Suppressor macrophage treated with lipopolysaccharide for 1 hour (primary cell): ENCODE results near the gene RAET1G.
"Not testable (repeated sequence)": the region's sequence is repeated elsewhere in the genome, so short reads cannot be mapped to it uniquely, and the experiment has no call there.

Experiments
- DNase-seq, 3 donors: peaks; one replicate each; pipeline ENCODE4 v3.0.0-alpha.2; 2020 to 2022

The RAET1G gene, protein sequence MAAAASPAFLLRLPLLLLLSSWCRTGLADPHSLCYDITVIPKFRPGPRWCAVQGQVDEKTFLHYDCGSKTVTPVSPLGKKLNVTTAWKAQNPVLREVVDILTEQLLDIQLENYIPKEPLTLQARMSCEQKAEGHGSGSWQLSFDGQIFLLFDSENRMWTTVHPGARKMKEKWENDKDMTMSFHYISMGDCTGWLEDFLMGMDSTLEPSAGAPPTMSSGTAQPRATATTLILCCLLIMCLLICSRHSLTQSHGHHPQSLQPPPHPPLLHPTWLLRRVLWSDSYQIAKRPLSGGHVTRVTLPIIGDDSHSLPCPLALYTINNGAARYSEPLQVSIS

GRCh38 chr6:149922642-149923326 lies at the start of gene RAET1G:
Gene RAET1G (minus strand): TSS chr6:149923121. CDS start chr6:149923010, 111 bp downstream.
- DNase-seq = peak; percentile 86 to 92 (median 89)

DNA sequence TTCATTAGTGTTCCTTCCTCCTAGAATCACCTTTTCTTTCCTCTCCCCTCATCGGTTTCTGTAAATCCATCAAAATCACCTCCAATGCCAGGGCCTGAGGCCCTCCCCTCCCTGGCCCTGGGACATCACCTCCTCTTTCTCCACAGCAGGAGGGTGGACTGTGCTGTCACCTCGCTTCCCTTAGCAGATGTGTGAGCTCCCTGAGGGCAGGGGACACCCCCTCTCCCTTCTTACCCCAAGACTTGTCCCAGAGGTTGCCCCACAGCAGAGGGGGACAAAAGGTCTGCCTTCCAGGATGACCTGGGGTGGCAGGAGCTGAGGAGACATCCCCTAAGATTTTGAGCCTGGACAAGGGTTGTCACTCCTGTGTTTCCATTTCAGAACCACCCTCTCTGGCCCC lies 46.7 kb upstream of the RAET1G start:
- no peak for DNase-seq

DNA sequence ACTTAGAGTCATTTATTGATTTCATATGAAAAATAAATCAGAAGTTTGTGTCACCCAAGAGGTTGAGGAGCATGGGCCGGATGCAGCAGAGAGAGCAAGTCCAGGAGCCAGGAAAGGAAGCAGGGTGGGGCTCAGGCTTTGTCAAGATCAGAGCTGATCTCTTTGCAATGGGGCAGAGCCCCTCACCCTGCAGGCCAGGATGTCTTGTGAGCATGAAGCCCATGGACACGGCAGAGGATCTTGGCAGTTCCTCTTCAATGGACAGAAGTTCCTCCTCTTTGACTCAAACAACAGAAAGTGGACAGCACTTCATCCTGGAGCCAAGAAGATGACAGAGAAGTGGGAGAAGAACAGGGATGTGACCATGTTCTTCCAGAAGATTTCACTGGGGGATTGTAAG lies 46.0 kb upstream of the RAET1G start:
- peak in 1 of 3 donors; percentile 12 for DNase-seq

DNA sequence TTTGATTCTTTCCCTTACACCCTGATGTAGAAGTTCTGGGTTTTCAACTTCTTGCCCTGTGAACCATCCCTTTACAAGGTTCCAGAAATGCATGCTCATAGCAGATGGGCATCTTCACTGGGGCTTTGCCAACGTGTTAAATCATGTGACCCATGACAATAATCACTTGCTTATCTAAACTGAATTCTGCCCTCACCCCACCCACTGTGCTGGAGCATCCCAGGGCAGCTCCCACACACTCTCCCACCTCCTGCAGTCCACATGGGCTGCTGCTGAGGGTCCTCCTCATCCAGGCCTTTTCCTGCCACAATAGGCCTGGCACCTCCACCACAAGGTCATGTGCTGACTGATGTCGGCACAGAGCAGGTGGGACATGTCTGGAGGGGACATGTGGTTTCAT lies 45.1 kb upstream of the RAET1G start:
- DNase-seq = not testable (repeated sequence)

DNA sequence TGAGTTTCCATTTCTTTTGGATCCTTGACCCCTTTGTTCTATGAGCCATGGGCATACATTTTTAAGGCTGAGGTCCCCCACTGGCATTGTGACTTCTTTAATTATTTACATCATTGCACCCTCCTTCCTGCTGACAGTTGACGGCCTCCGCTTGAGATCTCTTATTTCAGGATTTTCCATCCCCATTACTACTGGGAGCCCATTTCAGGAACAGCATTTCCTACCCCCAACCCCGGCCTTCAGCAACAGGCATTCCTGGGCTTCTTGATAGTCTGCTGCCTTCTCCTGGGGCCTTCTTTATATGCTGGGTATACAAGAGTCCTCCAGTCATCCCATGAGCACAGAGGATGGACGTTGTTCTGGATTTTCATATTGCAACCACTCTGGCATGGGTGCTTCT lies 44.7 kb upstream of the RAET1G start:
- no peak for DNase-seq

DNA sequence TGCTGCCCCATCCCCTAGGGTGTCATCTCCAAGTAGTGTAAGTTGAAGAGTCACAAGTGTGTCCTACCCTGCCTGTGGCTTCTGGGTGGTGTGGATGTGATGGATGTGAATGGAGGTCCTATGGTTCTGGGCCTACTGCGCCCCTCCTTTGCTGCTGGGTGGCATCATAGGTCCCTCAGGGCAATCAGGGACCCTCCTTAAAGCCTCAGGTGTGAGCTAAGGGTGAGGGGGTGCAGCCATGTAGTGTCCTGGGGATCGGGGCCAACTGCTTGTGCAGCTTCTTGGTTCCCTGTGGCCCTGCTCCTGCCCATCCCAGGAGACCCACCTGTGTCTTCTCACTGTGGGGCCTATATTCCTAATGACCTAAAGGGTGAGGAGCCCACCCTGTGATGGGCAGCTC lies 43.4 kb upstream of the RAET1G start:
- not testable (repeated sequence) for DNase-seq

- peak in 2 of 3 donors; percentile 42 to 55 for DNase-seq
Observed at GRCh38 chr6:149965194-149966020, 42.5 kb upstream of the RAET1G start.

DNA sequence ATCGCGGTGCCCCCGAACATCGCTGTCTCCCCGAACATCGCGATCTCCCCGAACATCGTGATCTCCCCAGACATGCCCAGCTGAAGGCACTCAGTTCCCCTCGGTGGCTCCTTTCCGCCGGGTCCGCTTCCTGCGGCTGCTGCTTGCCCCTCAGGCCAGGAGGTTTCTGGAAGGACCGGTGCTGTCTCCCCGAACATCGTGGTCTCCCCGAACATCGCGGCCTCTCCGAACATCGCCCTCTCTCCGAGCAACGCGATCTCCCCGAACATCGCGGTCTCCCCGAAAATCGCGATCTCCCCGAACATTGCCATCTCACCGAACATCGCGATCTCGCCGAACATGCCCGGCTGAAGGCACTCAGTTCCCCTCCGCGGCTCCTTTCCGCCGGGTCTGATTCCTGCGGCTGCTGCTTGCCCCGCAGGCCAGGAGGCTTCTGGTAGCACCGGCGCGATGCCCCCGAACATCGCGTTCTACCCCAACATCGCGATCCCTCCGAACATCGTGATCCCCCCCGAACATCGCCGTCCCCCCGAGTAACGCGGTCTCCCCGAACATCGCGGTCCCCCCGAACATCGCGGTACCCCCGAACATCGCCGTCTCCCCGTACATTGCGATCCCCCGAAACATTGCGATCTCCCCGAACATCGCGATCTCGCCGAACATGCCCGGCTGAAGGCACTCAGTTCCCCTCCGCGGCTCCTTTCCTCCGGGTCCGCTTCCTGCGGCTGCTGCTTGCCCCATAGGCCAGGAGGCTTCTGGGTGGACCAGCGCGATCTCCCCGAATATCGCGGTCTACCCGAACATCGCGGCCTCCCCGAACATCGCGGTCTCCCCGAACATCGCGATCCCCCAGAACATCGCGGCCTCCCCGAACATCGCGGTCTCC lies 41.6 kb upstream of the RAET1G start:
- peak in 2 of 3 donors; percentile 17 to 38 for DNase-seq

DNA sequence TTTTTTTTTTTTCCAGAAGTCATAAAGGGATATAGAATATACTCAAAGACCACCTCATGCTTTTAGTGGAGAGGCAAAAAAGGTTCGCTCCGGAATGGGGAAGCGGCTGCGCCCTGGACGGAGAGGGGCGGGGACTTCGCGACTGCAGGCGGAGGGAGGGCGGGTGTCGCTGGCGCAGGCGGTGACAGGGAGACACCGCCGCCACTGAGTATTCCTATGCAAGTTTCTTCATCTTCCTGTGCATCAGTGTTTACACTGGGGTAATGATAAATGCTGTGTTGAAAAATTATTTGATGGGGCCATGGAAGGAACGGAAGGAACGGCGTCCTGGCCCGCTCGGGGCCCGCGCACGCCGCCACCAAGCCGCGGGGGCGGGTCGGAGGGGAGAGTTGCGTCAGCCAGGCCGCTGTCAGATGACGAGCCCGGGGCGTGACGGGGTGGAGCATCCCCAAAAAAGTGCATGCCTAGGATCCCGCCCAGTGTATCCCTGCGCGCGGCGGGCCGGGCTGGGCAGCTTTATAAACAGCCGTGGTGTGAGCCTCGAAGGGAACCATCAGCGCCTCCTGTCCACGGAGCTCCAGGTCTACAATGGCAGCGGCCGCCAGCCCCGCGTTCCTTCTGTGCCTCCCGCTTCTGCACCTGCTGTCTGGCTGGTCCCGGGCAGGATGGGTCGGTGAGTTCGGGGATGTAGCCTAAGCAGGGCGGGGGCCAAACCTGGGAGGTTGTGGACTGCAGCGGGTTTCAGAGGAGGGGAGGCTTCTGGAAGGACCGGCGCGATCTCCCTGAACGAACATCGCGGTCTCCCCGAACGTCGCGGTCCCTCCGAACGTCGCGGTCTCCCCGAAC lies 40.8 kb upstream of the RAET1G start, which contains the start of gene ULBP1:
Gene ULBP1 (plus strand): TSS at position 482 of the 846 bp plus-strand sequence. CDS start 107 bp downstream, at position 589.
- peak; percentile 90 to 94 (median 93) for DNase-seq

DNA sequence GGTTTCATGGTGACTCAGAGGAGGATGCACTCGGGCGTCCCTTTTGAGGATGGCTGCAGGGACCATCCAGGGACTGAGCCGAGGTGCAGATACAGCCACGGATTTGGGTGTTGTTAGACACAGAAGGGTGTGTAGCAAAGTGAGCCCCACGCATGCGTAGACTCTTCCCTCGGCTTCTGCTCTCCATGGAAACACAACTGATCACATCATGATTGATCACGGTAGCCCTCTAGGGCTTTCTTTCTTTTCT lies 40.2 kb upstream of the RAET1G start:
- no peak for DNase-seq

DNA sequence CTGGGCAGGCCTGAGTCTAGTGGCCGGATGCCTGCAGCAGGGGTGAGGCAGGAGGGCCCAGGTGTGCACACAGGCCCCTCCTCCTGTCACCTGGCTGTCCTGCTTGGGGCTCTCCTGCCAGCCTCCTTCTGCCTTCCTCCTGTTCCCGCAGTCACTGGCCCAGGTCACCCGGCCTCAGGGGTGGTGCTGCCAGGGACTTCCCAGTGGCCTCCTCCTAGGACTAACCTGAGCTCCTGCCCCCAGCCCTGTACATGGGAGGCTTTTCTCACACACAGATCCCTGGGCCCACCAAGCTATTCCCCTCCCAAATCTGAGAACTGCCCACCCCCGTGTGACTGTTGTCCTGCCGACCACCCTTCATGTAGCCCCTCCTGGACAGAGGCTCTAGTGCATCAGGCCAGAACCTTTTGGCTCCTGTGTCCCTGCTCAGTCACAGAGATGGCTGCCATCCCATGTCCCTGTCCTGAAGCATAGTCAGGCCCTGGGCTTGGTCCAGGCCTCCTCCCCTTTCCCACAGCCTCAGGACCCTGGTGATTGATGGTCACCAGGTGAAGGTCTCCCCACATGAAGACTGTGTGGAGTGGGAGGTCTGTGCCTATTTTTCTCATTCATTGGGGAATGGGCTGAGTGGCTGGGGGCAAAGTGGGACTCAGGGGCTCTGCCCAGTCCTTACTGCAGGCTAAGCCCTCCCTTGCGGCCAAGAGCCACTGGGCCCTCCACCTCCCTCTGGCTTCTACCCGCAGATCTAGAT lies 39.7 kb upstream of the RAET1G start:
- no peak for DNase-seq

DNA sequence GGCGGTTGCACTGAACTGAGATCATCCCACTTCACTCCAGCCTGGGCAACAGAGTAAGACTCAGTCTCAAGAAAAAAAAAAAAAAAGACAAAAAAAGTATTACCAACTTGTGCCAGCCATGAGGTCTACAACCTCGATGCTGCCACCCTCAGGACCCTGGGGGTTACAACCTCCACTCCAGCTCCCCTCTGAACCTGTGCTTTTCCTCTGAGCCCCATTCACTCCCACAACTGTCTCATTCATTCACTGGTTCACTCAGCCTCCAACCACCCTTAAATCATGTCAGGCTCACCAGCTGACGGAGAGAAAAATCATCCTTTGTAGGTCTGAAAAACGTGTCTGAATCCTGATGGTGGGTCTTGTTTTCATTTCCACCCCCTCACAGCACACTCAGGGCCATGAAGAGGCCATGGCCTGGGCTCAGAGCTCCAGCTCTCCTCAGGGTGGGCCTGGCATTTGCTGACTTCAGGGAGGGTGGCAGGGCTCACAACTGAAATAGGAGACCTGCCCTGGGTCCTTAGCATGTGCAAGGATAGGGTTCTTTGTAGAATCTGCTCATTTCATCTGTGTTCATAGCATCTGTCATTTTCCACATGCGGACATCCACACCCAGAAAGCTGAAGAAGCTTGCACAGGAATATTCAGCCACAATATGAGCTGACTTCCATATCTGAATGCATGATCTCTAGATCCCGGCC lies 39.0 kb upstream of the RAET1G start:
- peak; percentile 18 to 28 (median 23) for DNase-seq

- no peak for DNase-seq
Observed at GRCh38 chr6:149960488-149960887, 37.6 kb upstream of the RAET1G start.

DNA sequence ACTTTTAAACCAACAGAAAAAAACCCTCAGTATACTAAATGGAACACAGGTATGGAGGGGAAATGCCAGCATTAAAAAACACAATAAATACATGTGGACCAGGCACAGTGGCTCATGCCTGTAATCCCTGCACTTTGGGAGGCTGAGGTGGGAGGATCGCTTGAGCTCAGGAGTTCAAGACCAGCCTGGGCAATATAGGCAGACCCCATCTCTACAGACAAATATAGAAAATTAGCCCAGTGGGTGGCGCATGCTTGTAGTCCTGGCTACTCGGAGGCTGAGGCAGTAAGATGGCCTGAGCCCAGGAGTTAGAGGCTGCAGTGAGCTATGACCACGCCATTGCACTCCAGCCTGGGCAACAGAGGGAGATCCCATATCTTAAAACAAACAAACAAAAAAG lies 36.9 kb upstream of the RAET1G start:
- not testable (repeated sequence) for DNase-seq

GRCh38 chr6:149958124-149958523 lies 35.2 kb upstream of the RAET1G start:
- not testable (repeated sequence) for DNase-seq

DNA sequence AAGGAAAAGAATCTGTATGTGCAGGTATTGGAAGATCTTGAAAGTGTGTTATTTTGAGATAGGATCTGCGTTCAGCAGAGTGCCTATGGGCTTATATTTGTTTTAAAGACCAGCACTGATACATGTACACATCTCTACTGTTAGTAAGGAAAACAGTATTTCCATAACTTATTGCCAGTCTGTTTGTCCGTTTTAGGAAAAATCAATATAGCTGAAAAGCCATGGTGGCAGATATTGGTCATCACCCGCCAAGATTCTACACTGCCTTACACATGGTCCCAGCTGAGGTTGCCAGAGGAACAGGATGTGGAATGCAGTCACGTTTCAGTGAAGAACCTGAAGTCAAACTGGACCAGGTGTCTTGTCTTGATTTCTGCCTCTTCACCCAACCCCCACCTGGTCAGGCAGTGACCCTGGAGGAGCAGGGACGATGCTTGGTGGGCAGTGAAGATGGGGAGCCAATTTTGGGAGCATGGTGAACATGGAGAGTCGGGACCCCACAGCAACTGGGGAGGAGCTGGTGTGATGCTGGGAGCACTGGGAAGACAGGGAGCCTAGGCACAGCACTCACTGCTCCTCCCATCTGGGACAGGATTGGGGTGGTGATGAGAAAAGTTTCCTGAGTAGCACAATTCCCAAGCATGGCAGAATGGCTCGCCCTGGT lies 32.9 kb upstream of the RAET1G start:
- DNase-seq = not testable (repeated sequence)

GRCh38 chr6:149954984-149955653 lies 32.2 kb upstream of the RAET1G start:
- not testable (repeated sequence) for DNase-seq

GRCh38 chr6:149954328-149954983 lies 31.5 kb upstream of the RAET1G start:
- not testable (repeated sequence) for DNase-seq
